Colonic mucosa (tissue), 4 donors: ENCODE data around the gene DNAH2. TPM values are rescaled to one million over a fixed set of nuclear protein-coding genes. Genes with fewer than 3 reads are reported as not detected.

Experiments used
- DNase-seq: peaks from one replicate; pipeline ENCODE4 v3.0.0-alpha.2; 2020
- H3K27ac ChIP-seq: fragments of 200-600 bp; one replicate; pipeline ENCODE4 v1.8.0; 2021
- H3K27me3 ChIP-seq: fragments of 200-600 bp; one replicate; pipeline ENCODE4 v1.8.0; 2021
- H3K36me3 ChIP-seq: fragments of 200-600 bp; one replicate; pipeline ENCODE4 v1.8.0; 2021
- H3K4me1 ChIP-seq: fragments of 200-600 bp; one replicate; pipeline ENCODE4 v1.8.0; 2021; ENCODE audit warnings: mild to moderate bottlenecking
- H3K4me3 ChIP-seq: fragments of 200-600 bp; one replicate; pipeline ENCODE4 v1.8.0; 2021
- H3K9ac ChIP-seq, 2 donors: one replicate each; pipeline ENCODE4 v1.7.0; 2013; ENCODE audit warnings: control low read depth in 2 of 2, low read depth in 2 of 2, low read length in 2 of 2
- H3K9me3 ChIP-seq: fragments of 200-600 bp; one replicate; pipeline ENCODE4 v1.8.0; 2021
- intact Hi-C: fragments of 100-400 bp; cut with DNase I; formaldehyde crosslinking; loops from one replicate; pipeline ENCODE4 v1.14.1; 2022
- total RNA-seq, 2 donors: library from RNA; stranded (reverse); fragmentation: NEBNext Ultra II Directional in 1 of 2; extraction: Animal tissue kit (Norgen Biotek cat#: 25700) in 1 of 2; gene quantifications; one replicate each; pipeline ENCODE4 v1.2.1, GENCODE V29; 2021
- TF ChIP-seq, protein P1 (sequence below): fragments of 200-600 bp; IDR thresholded peaks from one replicate; pipeline ENCODE4 v1.8.0; 2022; ENCODE audit warnings: antibody characterized with exemption, mild to moderate bottlenecking
- donor health status: healthy.
- donor health status: DM: no; HTN: no; CAD: no.
- donor health status: DM: no; HTN: no; CAD: no.

Gene DNAH2
- total RNA-seq, 2 donors from 2014 or later, result 0.32 to 0.62 TPM

DNA sequence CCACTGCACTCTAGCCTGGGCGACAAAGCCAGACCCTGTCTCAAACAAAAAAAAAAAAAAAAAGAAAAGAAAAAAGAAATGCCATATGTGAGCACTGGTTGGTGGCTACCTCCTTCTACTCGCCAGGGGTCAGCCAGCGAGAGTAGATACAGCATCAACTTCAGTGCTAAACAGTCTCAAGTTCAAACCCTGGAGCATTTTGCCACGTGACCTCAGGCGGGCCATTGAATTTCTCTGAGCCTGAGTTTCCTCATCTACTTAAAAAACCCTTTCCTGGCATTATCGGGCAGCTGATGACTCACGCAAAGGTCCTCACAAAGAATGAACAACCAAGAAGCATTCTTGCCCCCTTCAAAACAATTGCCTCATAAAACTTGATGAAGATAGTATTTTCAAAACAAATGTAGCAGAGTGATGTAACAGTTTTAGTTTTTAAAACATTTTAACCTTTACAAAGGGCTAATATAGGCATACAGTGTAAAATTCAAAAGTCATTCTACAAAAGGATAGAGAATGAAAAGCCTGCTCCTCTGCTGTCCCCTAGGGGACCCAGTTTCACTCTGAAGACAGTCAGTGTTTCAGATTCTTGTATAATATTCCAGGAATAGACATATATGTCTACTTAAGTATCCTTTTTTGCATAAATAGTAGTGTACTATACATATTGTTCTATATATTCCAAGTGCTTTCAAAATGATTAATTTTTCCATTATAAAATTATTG, 28.4 kb downstream of the DNAH2 start:
- H3K36me3 ChIP-seq, result no peaks in the 10 kb centered on the region
- no peak overlapping the region for H3K4me3 ChIP-seq
- H3K9me3 ChIP-seq, result no peaks in the 10 kb centered on the region
- no peak overlapping the region for H3K27ac ChIP-seq
- TF ChIP-seq, protein P1, sequence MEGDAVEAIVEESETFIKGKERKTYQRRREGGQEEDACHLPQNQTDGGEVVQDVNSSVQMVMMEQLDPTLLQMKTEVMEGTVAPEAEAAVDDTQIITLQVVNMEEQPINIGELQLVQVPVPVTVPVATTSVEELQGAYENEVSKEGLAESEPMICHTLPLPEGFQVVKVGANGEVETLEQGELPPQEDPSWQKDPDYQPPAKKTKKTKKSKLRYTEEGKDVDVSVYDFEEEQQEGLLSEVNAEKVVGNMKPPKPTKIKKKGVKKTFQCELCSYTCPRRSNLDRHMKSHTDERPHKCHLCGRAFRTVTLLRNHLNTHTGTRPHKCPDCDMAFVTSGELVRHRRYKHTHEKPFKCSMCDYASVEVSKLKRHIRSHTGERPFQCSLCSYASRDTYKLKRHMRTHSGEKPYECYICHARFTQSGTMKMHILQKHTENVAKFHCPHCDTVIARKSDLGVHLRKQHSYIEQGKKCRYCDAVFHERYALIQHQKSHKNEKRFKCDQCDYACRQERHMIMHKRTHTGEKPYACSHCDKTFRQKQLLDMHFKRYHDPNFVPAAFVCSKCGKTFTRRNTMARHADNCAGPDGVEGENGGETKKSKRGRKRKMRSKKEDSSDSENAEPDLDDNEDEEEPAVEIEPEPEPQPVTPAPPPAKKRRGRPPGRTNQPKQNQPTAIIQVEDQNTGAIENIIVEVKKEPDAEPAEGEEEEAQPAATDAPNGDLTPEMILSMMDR, result no peak
- H3K4me1 ChIP-seq, result no peaks in the 10 kb centered on the region
- no peak overlapping the region for H3K9ac ChIP-seq
- intact Hi-C loops, result loop anchor here (5.0 to 10.0 kb wide), 2 partner anchors 86 to 159 kb away; partner anchors contain the start of gene KDM6B
- no peaks in the 10 kb centered on the region for H3K27me3 ChIP-seq
- DNase-seq, result no peak

DNA sequence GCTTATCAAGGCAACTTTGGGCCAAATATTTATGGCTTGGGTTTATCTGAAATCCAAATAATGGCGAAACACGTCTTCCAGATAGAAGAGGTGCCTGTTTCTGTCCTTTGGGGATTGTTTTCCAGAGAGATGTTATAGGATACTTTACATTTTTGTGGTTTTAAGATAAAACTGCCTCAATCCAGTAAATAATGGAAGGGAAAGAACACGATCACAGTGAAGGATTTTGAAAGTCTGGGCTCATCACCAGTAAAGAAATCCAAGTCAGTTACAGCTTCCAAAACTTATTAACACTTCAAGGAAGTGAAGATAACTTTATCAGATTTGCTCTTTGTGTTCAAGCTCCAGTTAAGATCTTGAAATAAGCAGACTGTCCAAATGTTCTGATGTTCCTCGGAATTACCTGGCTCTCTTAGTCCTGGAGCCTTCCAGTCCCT, 30.1 kb downstream of the DNAH2 start:
- TF ChIP-seq, protein P1, result no peak
- H3K4me3 ChIP-seq, result no peak overlapping the region
- H3K9ac ChIP-seq, result no peak overlapping the region
- DNase-seq, result no peak
- no peak overlapping the region for H3K27ac ChIP-seq
- H3K9me3 ChIP-seq, result no peaks in the 10 kb centered on the region
- intact Hi-C loops, result loop anchor here (5.0 to 10.0 kb wide), 2 partner anchors 85 to 157 kb away; partner anchors contain the start of gene KDM6B
- H3K27me3 ChIP-seq, result no peaks in the 10 kb centered on the region
- no peaks in the 10 kb centered on the region for H3K4me1 ChIP-seq
- no peaks in the 10 kb centered on the region for H3K36me3 ChIP-seq

DNA sequence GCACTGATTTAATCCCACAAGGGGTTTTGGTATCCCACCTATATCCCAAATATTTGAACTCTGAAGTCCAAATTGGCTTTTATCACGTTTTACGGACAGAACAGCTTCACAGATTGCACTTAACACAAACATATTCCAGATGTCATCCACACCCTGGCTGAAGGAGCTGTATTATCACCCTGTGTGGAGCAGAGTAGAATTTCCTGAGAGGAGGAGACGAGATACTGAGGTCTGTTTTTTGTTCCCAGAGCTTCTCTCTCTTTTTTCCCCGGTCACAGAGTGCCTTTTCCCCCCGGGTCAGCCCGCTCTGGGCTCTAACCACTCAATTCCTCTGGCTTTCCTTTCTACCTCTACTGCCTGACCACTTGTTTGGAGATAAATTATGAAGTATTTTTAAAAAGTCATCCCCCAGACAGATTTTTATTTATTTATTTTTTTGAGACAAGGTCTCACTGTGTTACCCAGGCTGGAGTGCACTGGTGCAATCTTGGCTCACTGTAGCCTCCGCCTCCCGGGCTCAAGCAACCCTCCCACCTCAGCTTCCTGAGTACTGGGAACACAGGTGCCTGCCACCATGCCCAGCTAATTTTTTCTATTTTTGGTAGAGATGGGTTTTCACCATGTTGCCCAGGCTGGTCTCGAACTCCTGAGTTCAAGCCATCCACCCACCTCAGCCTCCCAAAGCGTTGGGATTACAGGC, 30.7 kb downstream of the DNAH2 start:
- no peak for DNase-seq
- no peaks in the 10 kb centered on the region for H3K36me3 ChIP-seq
- intact Hi-C loops, result loop anchor here (5.0 to 10.0 kb wide), 2 partner anchors 84 to 157 kb away; partner anchors contain the start of gene KDM6B
- no peak overlapping the region for H3K4me3 ChIP-seq
- no peak overlapping the region for H3K9ac ChIP-seq
- TF ChIP-seq, protein P1, result no peak
- H3K27me3 ChIP-seq, result no peaks in the 10 kb centered on the region
- H3K4me1 ChIP-seq, result no peaks in the 10 kb centered on the region
- no peak overlapping the region for H3K27ac ChIP-seq
- H3K9me3 ChIP-seq, result no peaks in the 10 kb centered on the region

DNA sequence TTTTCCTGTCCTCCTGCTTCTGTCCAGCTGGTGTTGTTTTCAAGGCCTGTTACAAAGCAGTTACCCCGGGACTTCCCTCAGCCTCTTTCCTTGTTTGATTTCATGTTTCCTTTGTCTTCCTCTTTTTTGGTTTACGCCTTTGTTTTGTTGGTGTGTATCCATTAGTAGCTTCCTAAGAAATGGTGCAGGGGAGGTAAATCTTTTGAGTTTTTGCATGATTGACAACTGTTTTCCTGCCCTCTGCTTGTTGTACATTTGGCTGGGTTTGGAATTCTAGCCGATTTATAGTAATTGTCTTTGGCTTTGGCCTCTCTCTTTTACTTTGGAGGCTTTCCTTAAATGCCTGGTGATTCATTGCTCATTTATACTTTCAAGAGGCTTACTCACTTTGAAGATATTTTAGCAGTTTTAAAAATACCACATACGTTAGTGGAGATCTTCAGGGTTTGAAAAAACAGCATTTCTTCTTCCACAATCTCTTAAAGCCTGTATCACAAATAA, 32.8 kb downstream of the DNAH2 start:
- no peak overlapping the region for H3K4me3 ChIP-seq
- TF ChIP-seq, protein P1, result no peak
- H3K9me3 ChIP-seq, result no peaks in the 10 kb centered on the region
- H3K27ac ChIP-seq, result no peak overlapping the region
- no peaks in the 10 kb centered on the region for H3K27me3 ChIP-seq
- no peak overlapping the region for H3K9ac ChIP-seq
- no peak for DNase-seq
- H3K4me1 ChIP-seq, result no peaks in the 10 kb centered on the region
- intact Hi-C loops, result no loop called here
- H3K36me3 ChIP-seq, result no peaks in the 10 kb centered on the region

DNA sequence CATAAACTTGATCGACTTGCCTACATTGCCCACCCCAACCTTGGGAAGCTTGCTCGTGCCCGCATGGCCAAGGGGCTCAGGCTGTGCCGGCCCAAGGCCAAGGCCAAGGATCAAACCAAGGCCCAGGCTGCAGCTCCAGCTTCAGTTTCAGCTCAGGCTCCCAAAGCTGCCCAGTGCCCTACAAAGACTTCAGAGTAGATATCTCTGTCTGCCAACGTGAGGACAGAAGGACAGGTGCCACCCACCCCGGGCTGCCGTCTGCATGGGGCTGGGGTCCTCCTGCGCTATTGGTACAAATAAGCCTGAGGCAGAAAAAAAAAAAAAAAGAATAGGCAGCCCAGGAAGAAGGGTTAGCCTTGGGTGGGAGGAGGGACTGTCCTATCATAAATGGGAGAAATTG, 37.1 kb downstream of the DNAH2 start:
- Histone ChIP-seq H3K9ac (no peak overlapping the region), H3K27me3 (no peaks in the 10 kb centered on the region), H3K4me3 (no peak overlapping the region), H3K36me3 (no peaks in the 10 kb centered on the region), H3K27ac (no peak overlapping the region), H3K4me1 (no peaks in the 10 kb centered on the region), H3K9me3 (no peaks in the 10 kb centered on the region)
- no peak for DNase-seq
- intact Hi-C loops, result no loop called here
- TF ChIP-seq, protein P1, result no peak
